ENCODE results near the gene MRNIP. TPM values are rescaled to one million over a fixed set of nuclear protein-coding genes. Genes with fewer than 3 reads are reported as not detected.
A peak's percentile ranks its signal among the peaks of the same experiment; 100 is the strongest.

The MRNIP gene
- polyA plus RNA-seq, 3 donors: 27.2 to 29.8 (median 29.1) TPM

DNA sequence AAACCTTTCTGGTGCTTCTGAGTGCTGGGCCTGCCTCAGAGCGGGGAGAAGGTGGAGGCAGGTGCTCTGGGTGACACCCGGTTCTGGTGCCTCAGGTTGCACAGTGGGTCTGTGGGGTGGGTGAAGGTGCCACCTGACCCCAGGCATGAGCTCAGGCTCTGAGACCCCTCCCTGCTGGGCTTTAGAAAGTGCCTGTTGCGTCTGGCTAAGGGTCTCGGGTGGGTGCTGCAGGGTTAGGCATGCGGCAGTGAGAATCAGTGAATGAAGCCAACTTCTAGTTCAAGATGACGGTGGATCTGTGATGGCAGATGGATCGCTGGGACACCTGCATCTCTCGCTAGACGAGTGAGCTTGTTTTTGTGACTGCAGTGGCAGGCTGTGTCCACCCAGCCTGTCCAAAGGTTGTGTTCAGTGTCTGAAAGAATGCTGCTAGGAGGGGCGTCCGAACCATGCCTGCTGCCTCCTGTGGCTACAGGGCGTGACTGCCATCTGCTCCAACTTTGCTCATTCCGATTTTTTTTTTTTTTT lies 32.9 kb downstream of the MRNIP start:
- DNase-seq (ENCODE audit: low read depth in 3 of 3, low spot score in 2 of 3): no peak

DNA sequence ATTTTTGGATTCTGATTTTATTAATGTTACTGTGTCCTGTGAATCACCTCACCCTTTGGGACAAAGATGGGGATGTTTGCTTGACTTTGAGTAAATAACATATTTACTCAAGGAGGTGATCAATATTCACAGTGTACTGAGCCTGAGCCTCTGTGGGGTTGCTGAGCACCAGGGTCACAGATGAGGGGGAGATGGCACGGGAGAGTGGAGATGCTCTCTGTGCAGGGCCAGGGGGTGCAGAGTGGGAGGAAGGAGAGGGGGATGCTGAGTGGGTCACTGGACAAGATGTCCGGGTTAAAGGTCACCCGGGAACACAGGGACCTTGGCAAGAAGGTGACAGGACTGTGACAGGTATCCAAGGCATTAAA lies 33.9 kb downstream of the MRNIP start:
- DNase-seq (ENCODE audit: low read depth in 3 of 3, low spot score in 2 of 3): no peak

DNA sequence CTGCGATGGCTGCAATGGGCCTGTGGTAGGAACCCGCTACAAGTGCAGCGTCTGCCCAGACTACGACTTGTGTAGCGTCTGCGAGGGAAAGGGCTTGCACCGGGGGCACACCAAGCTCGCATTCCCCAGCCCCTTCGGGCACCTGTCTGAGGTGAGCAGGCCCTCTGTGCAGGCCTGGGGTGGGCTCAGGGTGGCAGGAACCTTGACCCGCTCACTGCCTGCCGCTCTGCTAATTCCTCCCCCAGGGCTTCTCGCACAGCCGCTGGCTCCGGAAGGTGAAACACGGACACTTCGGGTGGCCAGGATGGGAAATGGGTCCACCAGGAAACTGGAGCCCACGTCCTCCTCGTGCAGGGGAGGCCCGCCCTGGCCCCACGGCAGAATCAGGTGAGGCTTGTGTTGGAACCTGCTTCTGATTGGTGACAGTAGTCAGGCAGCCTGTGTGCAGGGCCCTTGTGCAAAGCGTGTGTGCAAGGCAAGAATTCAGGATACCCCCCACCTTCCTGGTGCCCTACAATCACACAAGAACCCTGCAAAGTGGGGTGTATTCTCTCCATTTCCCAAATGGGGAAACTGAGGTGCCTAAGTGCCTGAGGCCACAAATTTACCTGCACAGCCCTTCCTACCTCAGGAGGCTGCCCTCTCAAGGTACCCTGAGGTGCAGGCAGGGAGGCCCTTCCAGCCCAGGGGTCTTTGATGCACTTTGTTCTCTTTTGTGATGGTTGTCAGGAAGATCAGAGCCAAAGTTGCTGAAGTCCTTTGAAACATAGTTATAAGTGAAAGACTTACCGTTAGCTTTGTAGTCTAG lies 34.5 kb downstream of the MRNIP start:
- no peak for DNase-seq (ENCODE audit: low read depth in 3 of 3, low spot score in 2 of 3)

DNA sequence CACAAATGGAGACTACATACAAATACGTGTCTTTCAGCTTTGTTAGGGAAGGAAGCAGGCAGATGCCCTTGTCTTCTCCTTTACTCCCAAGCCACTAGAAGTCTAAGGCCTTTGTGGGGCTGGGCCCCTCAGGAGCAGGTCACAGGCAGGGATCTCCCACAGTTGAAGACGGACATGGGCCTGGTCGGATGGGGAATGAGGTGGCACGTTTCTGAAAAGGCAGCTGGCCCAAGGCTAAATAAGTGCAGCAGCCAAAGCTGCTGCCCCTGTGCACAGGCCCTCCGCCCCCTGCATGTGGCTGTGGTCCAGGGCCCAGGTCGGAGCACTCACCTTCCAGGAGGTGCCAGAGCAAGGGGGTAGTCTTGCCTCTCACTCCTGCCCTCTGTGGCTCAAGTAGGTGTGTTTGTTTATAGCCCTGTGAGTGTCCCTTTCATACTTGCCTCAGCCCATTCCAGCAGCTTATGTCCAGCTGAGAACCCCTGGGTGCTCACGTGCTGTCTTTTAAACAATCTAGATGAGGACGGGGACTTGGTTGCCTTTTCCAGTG lies 36.1 kb downstream of the MRNIP start:
- DNase-seq (ENCODE audit: low read depth in 3 of 3, low spot score in 2 of 3): no peak

DNA sequence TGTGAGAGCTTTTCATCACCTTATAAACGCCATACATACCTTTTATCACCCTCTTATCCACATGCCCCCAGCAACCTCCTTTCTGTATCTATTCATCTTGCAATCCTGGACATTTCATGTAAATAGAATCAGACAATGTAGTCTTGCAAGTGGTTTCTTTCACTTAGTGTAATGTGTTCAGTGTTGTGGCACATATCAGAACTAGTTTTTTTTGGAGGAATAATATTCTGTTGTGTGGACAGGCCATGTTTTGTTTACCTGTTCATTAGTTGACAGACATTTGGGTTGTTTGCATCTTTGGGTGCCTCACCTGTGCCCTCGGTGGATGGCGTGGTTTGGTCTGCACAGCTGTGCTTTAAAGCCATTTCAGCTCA lies 36.6 kb downstream of the MRNIP start:
- DNase-seq (ENCODE audit: low read depth in 3 of 3, low spot score in 2 of 3): no peak

DNA sequence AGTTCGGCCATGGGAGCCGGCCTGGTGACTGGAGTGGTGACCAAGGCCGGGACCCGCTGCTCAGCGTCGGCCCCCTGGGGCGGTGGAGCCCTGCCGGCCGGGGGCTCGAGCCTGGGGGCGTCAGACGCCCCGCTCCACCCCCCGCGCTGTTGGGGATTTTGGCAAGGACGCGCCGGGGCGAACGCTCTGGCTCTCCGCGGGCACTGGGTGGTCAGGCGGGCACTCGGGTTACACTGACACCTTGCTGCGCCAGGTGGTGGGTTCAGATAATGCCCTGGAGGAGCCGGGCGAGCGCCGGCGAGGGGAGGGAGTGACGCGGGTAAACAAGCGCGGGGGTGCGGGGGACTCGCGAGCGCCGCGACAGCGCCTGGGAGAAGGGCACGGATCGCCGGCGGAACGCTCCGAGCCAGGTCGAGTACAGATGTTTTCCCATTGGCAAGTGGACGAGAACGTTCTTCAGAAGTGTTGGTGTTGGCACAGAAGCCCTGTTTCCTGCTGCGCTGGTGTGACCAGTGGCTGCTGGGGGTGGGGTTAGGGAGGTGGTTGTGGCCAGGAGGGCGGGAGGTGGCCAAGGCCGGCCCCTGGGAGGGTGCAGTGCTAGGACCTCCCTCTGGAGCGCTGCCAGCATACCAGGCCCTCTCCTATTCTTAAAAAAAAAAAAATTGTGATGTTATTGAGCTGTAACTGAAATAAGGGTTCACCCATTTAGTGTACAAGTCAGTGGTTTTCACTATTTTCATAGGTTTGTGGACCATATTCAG lies 37.1 kb downstream of the MRNIP start:
- DNase-seq (ENCODE audit: low read depth in 3 of 3, low spot score in 2 of 3): peak in 1 of 3 donors; percentile 80

DNA sequence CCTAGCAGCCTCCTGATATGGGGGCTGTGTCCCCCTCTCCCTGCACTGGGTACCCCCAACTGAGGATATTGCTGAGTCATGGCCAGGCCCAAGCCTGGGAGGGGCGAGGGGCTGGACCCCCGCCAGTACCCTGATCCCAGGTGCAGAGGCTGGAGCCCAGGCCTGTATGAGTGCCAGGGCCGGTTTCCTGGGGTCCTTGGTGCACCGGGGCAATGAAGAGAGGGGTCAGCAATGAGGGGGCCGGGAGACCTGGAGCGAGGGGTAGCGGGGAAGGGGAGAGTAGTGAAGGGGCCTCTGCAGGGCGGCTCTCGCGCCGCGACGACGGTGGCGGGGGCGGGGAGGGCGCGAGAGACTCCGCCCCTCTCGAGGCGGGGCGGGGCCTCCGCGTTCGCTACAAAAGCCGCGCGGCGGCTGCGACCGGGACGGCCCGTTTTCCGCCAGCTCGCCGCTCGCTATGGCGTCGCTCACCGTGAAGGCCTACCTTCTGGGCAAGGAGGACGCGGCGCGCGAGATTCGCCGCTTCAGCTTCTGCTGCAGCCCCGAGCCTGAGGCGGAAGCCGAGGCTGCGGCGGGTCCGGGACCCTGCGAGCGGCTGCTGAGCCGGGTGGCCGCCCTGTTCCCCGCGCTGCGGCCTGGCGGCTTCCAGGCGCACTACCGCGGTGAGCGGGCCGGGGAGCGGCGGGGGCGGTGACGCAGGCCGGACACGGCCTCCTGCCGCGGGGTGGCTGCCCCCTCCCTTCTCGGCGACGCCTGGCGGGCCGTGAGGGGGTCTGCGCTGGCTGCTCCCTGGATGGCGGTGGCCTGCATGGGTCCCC lies 37.9 kb downstream of the MRNIP start, which contains the start of gene SQSTM1:
Gene SQSTM1 (plus strand): TSS at position 423 of the 815 bp plus-strand sequence. CDS start 32 bp downstream, at position 455.
- DNase-seq (ENCODE audit: low read depth in 3 of 3, low spot score in 2 of 3): peak in 1 of 3 donors; percentile 82

DNA sequence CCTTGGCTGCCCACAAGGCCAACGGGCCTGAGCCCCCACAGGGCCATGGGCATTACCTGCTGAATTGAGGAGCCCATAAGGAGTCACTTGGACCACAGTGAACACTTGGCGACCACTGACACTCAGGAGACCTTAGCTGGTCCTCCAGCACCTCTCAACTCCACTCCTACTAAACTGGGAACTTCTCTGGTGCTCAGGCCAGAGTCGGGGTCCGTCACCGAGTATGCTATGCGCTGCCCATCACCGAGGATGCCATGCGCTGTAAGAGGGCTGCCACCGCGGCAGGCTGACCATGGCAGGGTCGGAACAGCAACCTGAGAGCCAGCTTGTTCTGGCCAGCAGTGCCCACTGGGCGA lies 38.5 kb downstream of the MRNIP start:
- DNase-seq (ENCODE audit: low read depth in 3 of 3, low spot score in 2 of 3): no peak

DNA sequence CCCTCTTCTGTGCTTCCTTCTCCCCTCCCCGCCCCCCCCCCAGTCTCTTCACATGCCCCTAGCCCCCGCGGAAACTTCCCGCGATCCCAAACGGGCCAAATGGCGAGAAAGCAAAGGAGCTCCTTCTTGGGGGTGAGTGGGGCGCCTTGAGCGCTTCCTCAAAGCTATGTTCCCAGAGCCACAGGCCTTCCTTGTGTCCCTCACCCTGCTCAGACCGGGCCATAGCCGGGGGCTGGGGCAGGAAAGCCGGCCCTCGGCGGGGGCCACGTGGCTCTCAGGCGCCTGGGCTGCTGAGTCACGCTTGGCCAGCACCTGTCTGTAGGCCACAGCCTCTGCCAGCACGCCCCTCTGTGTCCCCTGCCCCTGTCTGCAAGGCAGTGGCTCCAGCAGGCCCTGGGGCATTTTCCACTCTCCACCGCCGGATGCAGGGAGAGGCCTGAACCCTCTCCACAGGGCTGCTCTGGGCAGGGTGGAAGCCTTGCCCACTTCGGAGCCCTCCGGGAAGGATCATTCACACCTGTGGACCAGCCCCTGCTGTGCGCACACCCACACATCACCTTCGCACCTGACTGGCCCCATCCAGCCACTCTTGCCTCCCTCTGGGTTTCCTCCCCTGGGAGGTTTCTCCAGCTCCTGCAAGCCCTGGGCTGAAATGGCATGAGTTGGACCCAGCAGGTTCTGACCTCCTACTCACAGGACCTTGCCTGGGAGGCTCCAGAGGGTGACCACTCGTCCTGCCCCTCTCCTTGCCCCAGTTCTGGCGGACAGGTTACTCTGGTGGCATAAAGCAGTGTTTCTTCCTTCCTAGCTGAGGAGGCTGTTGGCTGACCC lies 39.1 kb downstream of the MRNIP start:
- no peak for DNase-seq (ENCODE audit: low read depth in 3 of 3, low spot score in 2 of 3)

DNA sequence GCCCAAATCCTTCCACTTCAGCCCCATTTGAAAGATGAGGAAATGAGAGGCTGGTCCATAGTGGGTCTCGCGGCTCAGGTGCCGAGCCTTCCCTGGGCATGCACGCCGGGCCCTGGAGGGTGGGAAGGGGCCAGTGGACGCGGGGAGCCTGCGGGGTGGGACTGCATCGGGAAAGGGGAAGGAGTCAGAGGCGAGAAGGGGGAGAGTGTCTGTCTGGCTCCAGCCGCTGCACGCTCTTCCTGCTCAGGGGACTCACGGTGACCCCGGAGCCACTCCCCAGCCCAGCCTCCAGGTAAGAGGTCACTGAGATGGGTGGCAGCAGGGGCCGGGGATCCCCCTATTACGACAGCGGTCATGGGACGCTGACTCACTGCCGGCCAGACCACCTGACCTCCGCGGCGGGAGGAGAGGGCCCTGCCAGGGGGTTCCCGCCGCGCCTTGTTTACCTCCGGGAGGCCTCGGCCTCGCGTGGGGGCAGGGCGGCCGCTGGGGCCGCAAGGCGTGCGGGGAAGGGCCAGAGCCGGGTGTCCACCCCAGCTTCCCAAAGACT lies 39.8 kb downstream of the MRNIP start:
- no peak for DNase-seq (ENCODE audit: low read depth in 3 of 3, low spot score in 2 of 3)

DNA sequence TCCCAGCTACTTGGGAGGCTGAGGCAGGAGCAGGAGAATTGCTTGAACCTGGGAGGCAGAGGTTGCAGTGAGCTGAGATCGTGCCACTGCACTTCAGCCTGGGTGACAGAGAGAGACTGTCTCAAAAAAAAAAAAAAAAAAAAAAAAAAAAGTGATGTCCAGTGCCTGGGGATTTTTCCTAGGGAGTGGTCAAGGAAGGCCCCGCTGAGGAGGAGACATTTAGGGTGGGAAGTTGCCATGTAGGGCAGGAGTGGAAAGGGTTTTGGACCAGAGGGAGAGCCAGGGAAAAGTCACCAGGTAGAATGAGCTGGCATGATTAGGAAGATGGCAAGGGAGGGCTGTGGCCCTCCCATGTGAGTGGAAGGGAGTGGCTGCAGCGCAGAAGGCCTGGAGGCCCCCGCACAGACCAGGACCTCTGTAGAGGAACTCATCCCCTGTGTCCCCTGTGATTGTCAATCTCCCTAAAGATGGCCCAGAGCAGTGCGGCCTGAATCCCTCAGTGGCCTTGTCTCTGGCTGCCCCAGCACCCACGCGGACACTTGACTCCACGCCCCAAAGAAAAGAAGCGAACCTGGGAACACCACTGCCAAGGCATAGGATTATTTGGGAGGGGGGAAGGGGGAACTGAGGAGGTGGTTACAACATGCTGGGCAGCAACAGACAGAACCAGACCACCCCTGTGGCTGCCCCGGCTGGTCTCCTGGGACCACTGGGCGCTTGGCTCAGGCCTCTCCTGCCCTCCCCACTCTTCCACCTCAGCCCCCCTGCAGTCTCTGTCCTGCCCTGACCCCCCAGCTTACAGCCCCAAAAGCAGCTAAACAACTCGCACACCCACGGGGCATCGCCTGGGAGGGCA lies 40.5 kb downstream of the MRNIP start:
- no peak for DNase-seq (ENCODE audit: low read depth in 3 of 3, low spot score in 2 of 3)

DNA sequence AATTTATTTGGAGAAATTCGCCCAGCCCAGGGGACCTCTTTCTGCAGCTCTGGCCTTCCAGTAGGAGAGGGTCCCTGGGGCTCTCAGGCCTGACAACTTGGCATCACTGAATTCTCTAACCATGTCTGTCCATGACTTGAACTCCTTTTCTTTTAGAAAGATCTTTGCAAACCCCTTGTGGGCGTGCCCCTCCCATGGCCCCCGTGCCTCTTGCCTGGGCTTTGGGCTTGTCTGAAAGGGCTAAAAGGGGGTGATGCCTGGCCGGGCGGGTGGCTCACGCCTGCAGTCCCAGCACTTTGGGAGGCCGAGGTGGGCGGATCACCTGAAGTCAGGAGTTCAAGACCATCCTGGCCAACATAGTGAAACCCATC lies 41.2 kb downstream of the MRNIP start:
- DNase-seq (ENCODE audit: low read depth in 3 of 3, low spot score in 2 of 3): no peak

DNA sequence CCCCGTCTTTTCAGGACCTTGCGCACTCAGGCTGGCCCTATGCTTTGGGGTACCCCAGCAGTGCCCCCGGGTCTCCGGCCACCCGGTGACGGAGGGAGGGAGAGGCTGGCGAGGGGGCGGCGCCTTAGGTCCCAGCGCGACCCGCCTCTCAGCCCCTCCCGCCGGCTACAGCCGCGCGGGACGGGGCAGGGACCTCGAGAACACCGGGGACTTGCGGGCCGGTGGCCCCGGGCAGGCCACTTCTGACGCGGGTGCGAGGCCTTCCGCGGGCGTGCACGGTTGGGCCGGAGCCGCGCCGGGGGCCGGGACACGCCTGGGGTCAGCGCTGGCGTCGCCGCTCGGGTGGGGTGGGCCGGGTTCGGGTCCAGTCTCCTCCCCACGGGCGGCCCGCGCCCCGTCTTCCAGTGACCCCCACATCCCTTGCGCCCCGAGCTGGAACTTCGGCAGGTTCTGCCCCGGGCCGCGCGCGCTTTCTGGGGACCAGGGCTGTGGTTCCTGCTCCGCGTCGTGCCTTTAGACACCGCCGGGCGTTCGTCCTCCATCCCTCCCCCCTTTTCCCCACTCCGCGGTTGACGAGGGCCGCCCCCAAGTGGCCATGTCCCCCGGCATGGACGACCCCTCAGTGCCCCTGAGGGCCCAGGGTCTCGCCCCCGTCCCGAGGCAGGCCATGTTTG lies 41.7 kb downstream of the MRNIP start:
- no peak for DNase-seq (ENCODE audit: low read depth in 3 of 3, low spot score in 2 of 3)

DNA sequence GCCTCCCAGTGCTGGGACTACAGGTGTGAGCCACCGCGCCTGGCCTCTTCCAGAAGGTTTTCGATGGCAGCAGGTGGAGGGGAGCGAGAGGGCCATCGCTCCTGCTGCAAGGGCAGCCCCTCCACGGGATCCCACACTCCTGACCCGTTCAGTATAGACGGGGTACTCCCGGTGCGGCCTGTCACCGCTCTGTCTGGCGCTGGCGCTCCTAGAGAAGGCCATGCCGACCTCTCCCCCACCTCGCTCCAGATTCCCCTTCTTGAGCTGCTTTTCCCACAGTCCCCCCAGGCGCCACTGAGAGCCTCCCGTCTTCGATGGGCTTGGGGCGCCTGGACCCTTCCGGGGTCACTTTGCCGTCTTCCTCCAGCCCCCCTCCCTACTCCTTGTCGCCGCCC lies 42.2 kb downstream of the MRNIP start:
- no peak for DNase-seq (ENCODE audit: low read depth in 3 of 3, low spot score in 2 of 3)

DNA sequence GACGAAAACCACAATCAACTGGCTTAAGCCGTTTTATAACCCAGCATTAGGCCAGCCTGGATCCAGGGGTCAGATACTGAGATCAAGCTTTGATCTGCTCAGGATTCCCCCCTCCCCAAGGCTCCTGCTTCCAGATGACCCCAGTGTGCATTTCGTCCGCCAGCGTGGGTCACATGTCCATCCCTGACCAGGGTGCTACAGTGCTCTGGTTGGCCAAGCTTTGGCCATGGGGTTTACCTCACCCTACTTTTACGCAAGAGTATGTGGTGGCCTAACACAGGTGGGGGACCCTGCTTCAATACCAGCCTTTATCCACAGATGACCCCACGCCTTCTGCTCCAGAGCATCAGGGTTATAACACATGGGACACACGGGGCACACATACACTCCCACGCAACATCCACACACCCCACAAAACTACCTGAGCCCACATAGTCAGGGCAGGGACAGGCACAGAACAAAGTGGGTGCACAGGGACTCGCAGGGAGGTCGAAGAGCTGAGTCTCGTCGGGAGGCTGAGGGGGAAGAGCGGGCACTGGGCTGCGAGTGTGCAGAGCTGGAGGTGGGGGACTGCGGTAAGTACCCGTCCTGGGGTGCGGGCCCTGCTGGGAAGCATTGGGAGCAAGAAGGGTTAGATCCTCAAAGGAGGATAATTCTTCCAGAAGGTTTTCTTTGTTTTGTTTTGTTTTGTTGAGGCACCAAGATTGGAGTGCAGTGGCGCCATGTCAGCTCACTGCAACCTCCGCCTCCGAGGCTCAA lies 42.9 kb downstream of the MRNIP start:
- DNase-seq (ENCODE audit: low read depth in 3 of 3, low spot score in 2 of 3): no peak

DNA sequence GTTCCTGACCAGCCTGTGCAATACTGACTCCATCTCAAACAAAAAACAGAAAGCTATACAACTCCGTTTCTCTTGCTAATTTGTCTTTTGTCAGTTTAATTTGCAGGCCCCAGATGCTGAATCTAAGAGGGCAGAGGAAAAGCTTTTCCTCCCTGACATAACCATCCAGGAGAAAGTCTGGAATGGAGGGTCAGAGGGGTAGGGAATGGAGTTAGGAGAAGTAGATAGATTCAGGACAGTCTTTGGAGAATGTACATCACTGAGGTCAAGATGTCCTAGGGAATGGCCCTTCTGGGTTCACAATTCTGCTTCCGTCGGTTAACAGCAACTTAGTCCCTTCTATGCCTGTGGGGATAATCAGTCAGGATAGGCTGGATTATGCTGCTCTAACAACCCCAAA lies 44.5 kb downstream of the MRNIP start:
- DNase-seq (ENCODE audit: low read depth in 3 of 3, low spot score in 2 of 3): no peak

DNA sequence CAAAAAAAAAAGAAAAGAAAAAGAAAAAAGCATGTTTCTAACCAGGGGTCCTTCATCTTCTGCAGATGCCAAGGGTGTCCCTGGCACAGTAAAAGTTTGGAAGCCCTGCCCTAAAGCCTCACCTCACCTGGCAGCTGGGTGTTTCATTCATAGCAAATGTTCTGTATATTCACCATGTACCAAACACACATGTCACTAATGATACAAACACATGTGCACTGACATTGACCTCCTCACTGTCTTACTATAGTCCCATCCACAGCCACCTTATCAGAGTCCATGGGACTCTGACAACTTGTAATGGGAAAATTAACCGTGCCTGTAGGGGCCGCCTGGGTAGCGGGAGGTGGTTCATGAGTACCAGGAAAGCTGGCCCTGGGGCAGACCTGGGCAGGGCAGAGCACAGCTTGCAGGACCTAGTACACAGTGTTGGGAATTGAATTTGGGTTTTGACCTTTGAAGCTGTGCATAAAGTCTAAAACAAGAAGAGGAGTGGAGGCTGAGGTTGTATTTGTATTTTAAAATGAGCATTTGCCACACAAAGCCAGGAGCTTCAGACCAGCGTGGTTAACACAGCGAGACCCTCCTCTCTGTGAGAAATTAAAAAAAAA lies 45.5 kb downstream of the MRNIP start:
- no peak for DNase-seq (ENCODE audit: low read depth in 3 of 3, low spot score in 2 of 3)
